Skin of body (tissue), 2 donors: ENCODE measurements around the gene RAF1. TPM values are rescaled to one million over a fixed set of nuclear protein-coding genes. Genes with fewer than 3 reads are reported as not detected.

Source experiments
- DNase-seq: peaks from one replicate; lab custom pipeline; 2025; lab: John Stamatoyannopoulos, UW
- total RNA-seq: library from RNA; depleted of rRNA; stranded (reverse); fragments of >200 nt; gene quantifications from one replicate; pipeline ENCODE4 v1.2.3, GENCODE V29; 2014

The RAF1 gene
- total RNA-seq, 1 donor from 2014 or later, result 112 TPM

GRCh38 chr3:12593473-12593872 lies 70.4 kb downstream of the RAF1 start:
- no peak for DNase-seq

- DNase-seq, result no peak
Measured at GRCh38 chr3:12591997-12592715, 71.8 kb downstream of the RAF1 start.

- DNase-seq, result no peak
Measured at GRCh38 chr3:12591456-12591855, 72.5 kb downstream of the RAF1 start.

- DNase-seq, result no peak
Measured at GRCh38 chr3:12590096-12590495, 73.8 kb downstream of the RAF1 start.

- no peak for DNase-seq
Measured at GRCh38 chr3:12588039-12589009, 75.6 kb downstream of the RAF1 start.

- no peak for DNase-seq
Measured at GRCh38 chr3:12586403-12586802, 77.5 kb downstream of the RAF1 start.

GRCh38 chr3:12585970-12586369 lies 77.9 kb downstream of the RAF1 start:
- DNase-seq, result no peak

- DNase-seq, result no peak
Measured at GRCh38 chr3:12585181-12585580, 78.7 kb downstream of the RAF1 start.

- DNase-seq, result no peak
Measured at GRCh38 chr3:12584083-12584482, 79.8 kb downstream of the RAF1 start.

- DNase-seq, result no peak
Measured at GRCh38 chr3:12583280-12583679, 80.6 kb downstream of the RAF1 start.

GRCh38 chr3:12582730-12583129 lies 81.2 kb downstream of the RAF1 start:
- DNase-seq, result no peak

GRCh38 chr3:12579905-12580304 lies 84.0 kb downstream of the RAF1 start:
- DNase-seq, result no peak

- DNase-seq, result no peak
Measured at GRCh38 chr3:12579456-12579855, 84.5 kb downstream of the RAF1 start.

- no peak for DNase-seq
Measured at GRCh38 chr3:12578742-12579141, 85.2 kb downstream of the RAF1 start.

- no peak for DNase-seq
Measured at GRCh38 chr3:12577379-12577778, 86.5 kb downstream of the RAF1 start.

GRCh38 chr3:12574661-12575060 lies 89.3 kb downstream of the RAF1 start:
- DNase-seq, result no peak

- DNase-seq, result no peak
Measured at GRCh38 chr3:12574131-12574530, 89.8 kb downstream of the RAF1 start.

- DNase-seq, result no peak
Measured at GRCh38 chr3:12571986-12572385, 91.9 kb downstream of the RAF1 start.

- DNase-seq, result no peak
Measured at GRCh38 chr3:12569836-12570235, 94.1 kb downstream of the RAF1 start.

GRCh38 chr3:12568747-12569146 lies 95.2 kb downstream of the RAF1 start:
- no peak for DNase-seq

GRCh38 chr3:12566976-12567375 lies 96.9 kb downstream of the RAF1 start:
- DNase-seq, result no peak

GRCh38 chr3:12562451-12562850 lies 101.5 kb downstream of the RAF1 start:
- DNase-seq, result no peak

- DNase-seq, result no peak
Measured at GRCh38 chr3:12561397-12561796, 102.5 kb downstream of the RAF1 start.
